ENCODE measurements around the gene MACROD2. TPM values are rescaled to one million over a fixed set of nuclear protein-coding genes. Genes with fewer than 3 reads are reported as not detected.

MACROD2 gene
- total RNA-seq, 5 donors from 2014 or later (not counting 1 experiment from before 2014, with no cell fraction given) = 0.23 to 1.3 (median 0.51) TPM; not detected in 2

DNA sequence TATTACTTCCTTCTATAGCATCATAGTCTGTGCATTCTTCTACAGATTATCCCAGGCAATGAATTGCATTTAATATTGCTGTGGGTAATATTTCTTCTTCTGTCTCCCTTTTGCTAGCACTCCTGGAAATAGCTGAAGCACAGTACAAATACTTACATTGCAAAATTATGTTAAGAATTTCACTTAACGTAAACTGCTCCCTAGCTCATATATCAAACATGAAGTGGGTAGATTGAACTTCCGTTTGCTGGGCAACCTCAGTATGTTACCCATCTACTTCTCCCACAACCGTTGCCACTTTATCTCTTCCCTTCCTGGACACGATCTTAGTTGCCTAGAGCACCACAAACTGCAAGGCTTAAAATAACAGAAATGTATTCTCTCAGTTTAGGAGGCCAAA is 1614.6 kb downstream of the MACROD2 start:
- Histone ChIP-seq H3K27me3 (replicated peaks in 1 of 2; ENCODE audit: control insufficient read depth in 2 of 2, extremely low read depth in 1 of 2, insufficient read depth in 2 of 2, low read length in 1 of 2) (no peaks in the 10 kb centered on the region), H3K36me3 (ENCODE audit: control insufficient read depth in 2 of 2, extremely low read depth in 1 of 2, insufficient read depth in 1 of 2, low read length in 1 of 2) (no peaks in the 10 kb centered on the region), H3K4me1 (ENCODE audit: control insufficient read depth in 1 of 2, extremely low read depth in 1 of 2, insufficient read depth in 2 of 2, low read length in 2 of 2) (no peaks in the 10 kb centered on the region), H3K27ac (ENCODE audit: low read length) (no peak overlapping the region), H3K9me3 (no peaks in the 10 kb centered on the region), H3K4me3 (ENCODE audit: control insufficient read depth in 1 of 2, extremely low read depth in 1 of 2, low read length in 1 of 2) (no peak overlapping the region)
- Mint-ChIP-seq H3K4me1 (no peaks in the 10 kb centered on the region), H3K27me3 (no peaks in the 10 kb centered on the region), H3K27ac (no peak overlapping the region), H3K36me3 (no peaks in the 10 kb centered on the region), H3K4me3 (no peak overlapping the region), H3K9me3 (peaks cover 3 to 23% (median 8%) of the 10 kb centered on the region in 3 donors)
- ChIA-PET POLR2A (interaction anchor here in 1 of 2 donors (0.5 kb wide), 1 partner anchor 10 kb away, joined by 4 read pairs; no protein-coding TSS in a partner anchor), CTCF (no interaction called here)
- 40% methylated on average over 1 of the region's 4 CpGs for WGBS (ENCODE audit: insufficient coverage)
- DNase-seq (no peak), ATAC-seq (replicated peaks in 1 of 4) (no peak)

- DNase-seq = no peak
- no peaks in the 10 kb centered on the region for H3K9me3 ChIP-seq
- no peaks in the 10 kb centered on the region for H3K27me3 ChIP-seq (replicated peaks in 1 of 2; ENCODE audit: control insufficient read depth in 2 of 2, extremely low read depth in 1 of 2, insufficient read depth in 2 of 2, low read length in 1 of 2)
- CTCF ChIA-PET = no interaction called here
- WGBS (ENCODE audit: insufficient coverage) = 65% methylated on average over 2 of the region's 2 CpGs
- no peak for ATAC-seq (replicated peaks in 1 of 4)
- no peak overlapping the region for H3K4me3 ChIP-seq (ENCODE audit: control insufficient read depth in 1 of 2, extremely low read depth in 1 of 2, low read length in 1 of 2)
- Mint-ChIP-seq H3K36me3 (no peaks in the 10 kb centered on the region), H3K4me3 (no peak overlapping the region), H3K27me3 (no peaks in the 10 kb centered on the region), H3K9me3 (peaks cover 3 to 23% (median 6%) of the 10 kb centered on the region in 3 donors), H3K4me1 (no peaks in the 10 kb centered on the region), H3K27ac (no peak overlapping the region)
- H3K4me1 ChIP-seq (ENCODE audit: control insufficient read depth in 1 of 2, extremely low read depth in 1 of 2, insufficient read depth in 2 of 2, low read length in 2 of 2) = no peaks in the 10 kb centered on the region
- H3K27ac ChIP-seq (ENCODE audit: low read length) = no peak overlapping the region
- H3K36me3 ChIP-seq (ENCODE audit: control insufficient read depth in 2 of 2, extremely low read depth in 1 of 2, insufficient read depth in 1 of 2, low read length in 1 of 2) = no peaks in the 10 kb centered on the region
- POLR2A ChIA-PET = no interaction called here
Measured at GRCh38 chr20:15610787-15611186, 1615.5 kb downstream of the MACROD2 start.

DNA sequence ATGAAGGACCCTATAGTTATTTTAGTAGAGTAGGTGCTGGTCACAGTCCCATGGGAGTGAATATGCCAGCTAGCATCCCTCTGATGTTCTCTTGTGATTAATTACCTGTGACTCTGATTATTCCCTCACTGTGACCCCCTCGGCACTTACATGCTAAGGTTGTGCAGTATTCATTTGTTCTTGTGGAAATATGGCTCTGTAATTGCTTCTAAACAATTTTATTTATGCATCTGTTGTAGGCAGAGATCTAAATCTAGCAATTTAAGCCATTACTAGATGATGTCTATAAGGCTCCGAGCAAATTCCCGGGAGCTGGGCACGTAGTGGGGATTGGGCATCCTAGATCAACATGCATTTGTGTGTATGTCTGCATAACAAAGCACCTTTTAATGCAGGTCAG is 1616.2 kb downstream of the MACROD2 start:
- Histone ChIP-seq H3K4me3 (ENCODE audit: control insufficient read depth in 1 of 2, extremely low read depth in 1 of 2, low read length in 1 of 2) (no peak overlapping the region), H3K9me3 (no peaks in the 10 kb centered on the region), H3K4me1 (ENCODE audit: control insufficient read depth in 1 of 2, extremely low read depth in 1 of 2, insufficient read depth in 2 of 2, low read length in 2 of 2) (no peaks in the 10 kb centered on the region), H3K27me3 (replicated peaks in 1 of 2; ENCODE audit: control insufficient read depth in 2 of 2, extremely low read depth in 1 of 2, insufficient read depth in 2 of 2, low read length in 1 of 2) (no peaks in the 10 kb centered on the region), H3K36me3 (ENCODE audit: control insufficient read depth in 2 of 2, extremely low read depth in 1 of 2, insufficient read depth in 1 of 2, low read length in 1 of 2) (no peaks in the 10 kb centered on the region), H3K27ac (ENCODE audit: low read length) (no peak overlapping the region)
- POLR2A ChIA-PET = no interaction called here
- no peak for ATAC-seq (replicated peaks in 1 of 4)
- no peak for DNase-seq
- CTCF ChIA-PET = no interaction called here
- no CpG with 5 or more reads among the region's 4 CpGs for WGBS (ENCODE audit: insufficient coverage)
- H3K4me1 Mint-ChIP-seq = no peaks in the 10 kb centered on the region
- H3K27ac Mint-ChIP-seq = no peak overlapping the region
- H3K27me3 Mint-ChIP-seq = no peaks in the 10 kb centered on the region
- H3K4me3 Mint-ChIP-seq = no peak overlapping the region
- peaks cover 3 to 16% (median 6%) of the 10 kb centered on the region in 3 donors for H3K9me3 Mint-ChIP-seq
- H3K36me3 Mint-ChIP-seq = no peaks in the 10 kb centered on the region

DNA sequence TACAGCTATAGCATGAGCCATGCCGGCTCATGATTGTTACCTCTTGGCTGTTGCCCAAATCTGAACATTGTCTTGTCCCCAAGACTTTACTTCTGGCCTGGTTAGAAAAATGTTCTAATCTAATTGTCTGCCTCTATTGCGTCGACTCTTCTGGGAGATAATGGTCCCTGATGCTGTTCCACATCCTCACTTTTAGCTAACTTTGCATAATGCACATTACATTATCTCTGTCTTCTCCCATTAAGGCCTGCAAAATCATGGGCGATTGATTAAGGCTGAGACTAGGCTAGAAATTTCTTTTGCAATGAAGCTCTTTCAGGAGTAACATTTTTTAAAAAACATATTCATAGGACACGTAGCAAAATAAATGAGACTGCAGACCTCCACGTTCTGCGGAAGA is 1616.9 kb downstream of the MACROD2 start:
- ATAC-seq (replicated peaks in 1 of 4) (no peak), DNase-seq (no peak)
- Mint-ChIP-seq H3K27me3 (no peaks in the 10 kb centered on the region), H3K9me3 (peaks cover 3 to 15% (median 8%) of the 10 kb centered on the region in 3 donors), H3K27ac (no peak overlapping the region), H3K4me3 (no peak overlapping the region), H3K36me3 (no peaks in the 10 kb centered on the region), H3K4me1 (no peaks in the 10 kb centered on the region)
- Histone ChIP-seq H3K4me3 (ENCODE audit: control insufficient read depth in 1 of 2, extremely low read depth in 1 of 2, low read length in 1 of 2) (no peak overlapping the region), H3K4me1 (ENCODE audit: control insufficient read depth in 1 of 2, extremely low read depth in 1 of 2, insufficient read depth in 2 of 2, low read length in 2 of 2) (no peaks in the 10 kb centered on the region), H3K36me3 (ENCODE audit: control insufficient read depth in 2 of 2, extremely low read depth in 1 of 2, insufficient read depth in 1 of 2, low read length in 1 of 2) (no peaks in the 10 kb centered on the region), H3K27me3 (replicated peaks in 1 of 2; ENCODE audit: control insufficient read depth in 2 of 2, extremely low read depth in 1 of 2, insufficient read depth in 2 of 2, low read length in 1 of 2) (no peaks in the 10 kb centered on the region), H3K9me3 (no peaks in the 10 kb centered on the region), H3K27ac (ENCODE audit: low read length) (no peak overlapping the region)
- CTCF ChIA-PET = no interaction called here
- POLR2A ChIA-PET = no interaction called here
- 100% methylated on average over 1 of the region's 7 CpGs for WGBS (ENCODE audit: insufficient coverage)

DNA sequence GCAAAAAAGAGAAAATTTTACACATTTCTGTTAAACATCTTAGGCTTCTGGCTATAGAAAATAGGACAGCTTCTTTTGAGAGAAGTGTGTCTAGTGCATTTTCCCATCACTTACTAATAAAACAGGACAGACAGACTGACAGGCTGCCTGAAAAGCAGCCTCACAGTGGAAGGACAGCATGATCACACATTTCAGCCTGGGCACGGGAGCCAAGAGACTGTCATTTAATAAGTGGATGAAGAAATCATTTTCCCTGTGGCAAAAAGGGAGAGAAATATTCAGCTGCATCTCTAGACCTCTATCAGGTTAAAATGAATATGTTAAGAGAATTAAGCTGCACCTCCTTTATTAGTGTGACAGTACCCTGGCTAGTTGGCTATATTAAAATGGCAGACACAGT is 1617.5 kb downstream of the MACROD2 start:
- Mint-ChIP-seq H3K27me3 (no peaks in the 10 kb centered on the region), H3K27ac (no peak overlapping the region), H3K4me3 (no peak overlapping the region), H3K9me3 (peaks cover 3 to 15% (median 10%) of the 10 kb centered on the region in 3 donors), H3K4me1 (no peaks in the 10 kb centered on the region), H3K36me3 (no peaks in the 10 kb centered on the region)
- ChIA-PET POLR2A (no interaction called here), CTCF (no interaction called here)
- Histone ChIP-seq H3K27me3 (replicated peaks in 1 of 2; ENCODE audit: control insufficient read depth in 2 of 2, extremely low read depth in 1 of 2, insufficient read depth in 2 of 2, low read length in 1 of 2) (no peaks in the 10 kb centered on the region), H3K36me3 (ENCODE audit: control insufficient read depth in 2 of 2, extremely low read depth in 1 of 2, insufficient read depth in 1 of 2, low read length in 1 of 2) (no peaks in the 10 kb centered on the region), H3K9me3 (no peaks in the 10 kb centered on the region), H3K4me1 (ENCODE audit: control insufficient read depth in 1 of 2, extremely low read depth in 1 of 2, insufficient read depth in 2 of 2, low read length in 2 of 2) (no peaks in the 10 kb centered on the region), H3K4me3 (ENCODE audit: control insufficient read depth in 1 of 2, extremely low read depth in 1 of 2, low read length in 1 of 2) (no peak overlapping the region), H3K27ac (ENCODE audit: low read length) (no peak overlapping the region)
- no peak for ATAC-seq (replicated peaks in 1 of 4)
- DNase-seq = no peak
- no CpG with 5 or more reads among the region's 1 CpG for WGBS (ENCODE audit: insufficient coverage)

GRCh38 chr20:15613530-15613929 is 1618.2 kb downstream of the MACROD2 start:
- Histone ChIP-seq H3K27ac (ENCODE audit: low read length) (no peak overlapping the region), H3K4me1 (ENCODE audit: control insufficient read depth in 1 of 2, extremely low read depth in 1 of 2, insufficient read depth in 2 of 2, low read length in 2 of 2) (no peaks in the 10 kb centered on the region), H3K27me3 (replicated peaks in 1 of 2; ENCODE audit: control insufficient read depth in 2 of 2, extremely low read depth in 1 of 2, insufficient read depth in 2 of 2, low read length in 1 of 2) (no peaks in the 10 kb centered on the region), H3K36me3 (ENCODE audit: control insufficient read depth in 2 of 2, extremely low read depth in 1 of 2, insufficient read depth in 1 of 2, low read length in 1 of 2) (no peaks in the 10 kb centered on the region), H3K9me3 (no peaks in the 10 kb centered on the region), H3K4me3 (ENCODE audit: control insufficient read depth in 1 of 2, extremely low read depth in 1 of 2, low read length in 1 of 2) (no peak overlapping the region)
- ATAC-seq (replicated peaks in 1 of 4) (no peak), DNase-seq (no peak)
- peaks cover 0 to 11% (median 7%) of the 10 kb centered on the region in 3 donors for H3K9me3 Mint-ChIP-seq
- H3K36me3 Mint-ChIP-seq = no peaks in the 10 kb centered on the region
- no peak overlapping the region for H3K4me3 Mint-ChIP-seq
- POLR2A ChIA-PET = no interaction called here
- CTCF ChIA-PET = no interaction called here
- 33% methylated on average over 2 of the region's 4 CpGs for WGBS (ENCODE audit: insufficient coverage)
- H3K27ac Mint-ChIP-seq = no peak overlapping the region
- no peaks in the 10 kb centered on the region for H3K27me3 Mint-ChIP-seq
- no peaks in the 10 kb centered on the region for H3K4me1 Mint-ChIP-seq

DNA sequence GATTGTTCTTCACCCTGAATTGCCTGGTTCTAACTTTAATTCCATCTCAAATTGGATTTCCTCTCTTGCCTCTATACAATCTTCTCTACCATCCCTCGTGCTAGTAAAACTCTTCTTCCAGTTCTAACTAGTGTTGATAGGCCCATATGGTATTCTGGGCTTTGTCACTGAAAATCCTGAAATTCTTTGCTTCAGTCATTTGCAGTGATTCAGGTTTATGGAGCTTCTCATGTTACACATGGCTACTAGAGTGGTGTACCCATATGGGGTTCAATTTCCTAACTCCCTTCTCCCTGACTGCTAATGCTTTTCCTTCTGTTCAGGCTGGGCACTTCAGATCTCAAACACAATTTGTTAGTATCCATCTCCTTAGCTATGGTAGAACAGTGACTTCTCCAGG is 1621.3 kb downstream of the MACROD2 start:
- Mint-ChIP-seq H3K9me3 (peaks cover 0 to 11% (median 0%) of the 10 kb centered on the region in 3 donors), H3K4me1 (no peaks in the 10 kb centered on the region), H3K4me3 (no peak overlapping the region), H3K36me3 (no peaks in the 10 kb centered on the region), H3K27me3 (no peaks in the 10 kb centered on the region), H3K27ac (no peak overlapping the region)
- ChIA-PET CTCF (no interaction called here), POLR2A (no interaction called here)
- no peaks in the 10 kb centered on the region for H3K27me3 ChIP-seq (replicated peaks in 1 of 2; ENCODE audit: control insufficient read depth in 2 of 2, extremely low read depth in 1 of 2, insufficient read depth in 2 of 2, low read length in 1 of 2)
- no peak overlapping the region for H3K27ac ChIP-seq (ENCODE audit: low read length)
- DNase-seq (no peak), ATAC-seq (replicated peaks in 1 of 4) (no peak)
- no peak overlapping the region for H3K4me3 ChIP-seq (ENCODE audit: control insufficient read depth in 1 of 2, extremely low read depth in 1 of 2, low read length in 1 of 2)
- no peaks in the 10 kb centered on the region for H3K9me3 ChIP-seq
- H3K36me3 ChIP-seq (ENCODE audit: control insufficient read depth in 2 of 2, extremely low read depth in 1 of 2, insufficient read depth in 1 of 2, low read length in 1 of 2) = no peaks in the 10 kb centered on the region
- H3K4me1 ChIP-seq (ENCODE audit: control insufficient read depth in 1 of 2, extremely low read depth in 1 of 2, insufficient read depth in 2 of 2, low read length in 2 of 2) = no peaks in the 10 kb centered on the region
- WGBS (ENCODE audit: insufficient coverage) = no CpG with 5 or more reads among the region's 1 CpG

All from T-cell (primary cell).